ENCODE results near the gene THG1L.
A peak's percentile ranks its signal among the peaks of the same experiment; 100 is the strongest.

The THG1L gene

GRCh38 chr5:157761690-157762621 lies 30.7 kb downstream of the THG1L start:
- H3K4me3 ChIP-seq (ENCODE audit: low read depth, low read length) = no peak overlapping the region
- DNase-seq (ENCODE audit: low read depth, low spot score) = peak; percentile 72
- in situ Hi-C loops (cut with HindIII; ENCODE audit: low sequenced_read_pairs) = no loop called here
- peak; percentile 82 for TF ChIP-seq CTCF (IDR thresholded peaks at IDR 0.05; ENCODE audit: low read depth, low read length)

- in situ Hi-C loops (cut with HindIII; ENCODE audit: low sequenced_read_pairs) = no loop called here
- TF ChIP-seq CTCF (IDR thresholded peaks at IDR 0.05; ENCODE audit: low read depth, low read length) = no peak
- DNase-seq (ENCODE audit: low read depth, low spot score) = no peak
- no peak overlapping the region for H3K4me3 ChIP-seq (ENCODE audit: low read depth, low read length)
Observed at GRCh38 chr5:157764531-157764930, 33.3 kb downstream of the THG1L start.

- DNase-seq (ENCODE audit: low read depth, low spot score) = no peak
- in situ Hi-C loops (cut with HindIII; ENCODE audit: low sequenced_read_pairs) = no loop called here
- TF ChIP-seq CTCF (IDR thresholded peaks at IDR 0.05; ENCODE audit: low read depth, low read length) = no peak
- no peak overlapping the region for H3K4me3 ChIP-seq (ENCODE audit: low read depth, low read length)
Observed at GRCh38 chr5:157766442-157766841, 35.2 kb downstream of the THG1L start.

GRCh38 chr5:157766902-157767301 lies 35.7 kb downstream of the THG1L start:
- in situ Hi-C loops (cut with HindIII; ENCODE audit: low sequenced_read_pairs) = no loop called here
- TF ChIP-seq CTCF (IDR thresholded peaks at IDR 0.05; ENCODE audit: low read depth, low read length) = no peak
- no peak for DNase-seq (ENCODE audit: low read depth, low spot score)
- no peak overlapping the region for H3K4me3 ChIP-seq (ENCODE audit: low read depth, low read length)

GRCh38 chr5:157767689-157768088 lies 36.5 kb downstream of the THG1L start:
- in situ Hi-C loops (cut with HindIII; ENCODE audit: low sequenced_read_pairs) = no loop called here
- H3K4me3 ChIP-seq (ENCODE audit: low read depth, low read length) = no peak overlapping the region
- no peak for DNase-seq (ENCODE audit: low read depth, low spot score)
- no peak for TF ChIP-seq CTCF (IDR thresholded peaks at IDR 0.05; ENCODE audit: low read depth, low read length)

GRCh38 chr5:157770665-157771064 lies 39.4 kb downstream of the THG1L start:
- TF ChIP-seq CTCF (IDR thresholded peaks at IDR 0.05; ENCODE audit: low read depth, low read length) = no peak
- in situ Hi-C loops (cut with HindIII; ENCODE audit: low sequenced_read_pairs) = no loop called here
- no peak overlapping the region for H3K4me3 ChIP-seq (ENCODE audit: low read depth, low read length)
- no peak for DNase-seq (ENCODE audit: low read depth, low spot score)

Measured in astrocyte of the spinal cord (primary cell).